GOT3 (cell line): ENCODE measurements around the gene SEC22A.

Experiments used
- DNase-seq: peaks from one replicate; lab custom pipeline; 2025; ENCODE audit warnings: mixed read lengths; lab: John Stamatoyannopoulos, UW

Gene SEC22A

GRCh38 chr3:123307064-123307463, 105.3 kb downstream of the SEC22A start:
- no peak for DNase-seq

GRCh38 chr3:123310186-123310585, 108.4 kb downstream of the SEC22A start:
- no peak for DNase-seq

- DNase-seq: no peak
These were observed 109.0 kb downstream of the SEC22A start for GRCh38 chr3:123310741-123311140.

GRCh38 chr3:123311201-123311600, 109.5 kb downstream of the SEC22A start:
- no peak for DNase-seq

GRCh38 chr3:123312331-123313265, 110.9 kb downstream of the SEC22A start:
- DNase-seq: no peak

- DNase-seq: no peak
These were observed 112.1 kb downstream of the SEC22A start for GRCh38 chr3:123313889-123314288.

GRCh38 chr3:123314359-123315270, 112.9 kb downstream of the SEC22A start:
- no peak for DNase-seq

- DNase-seq: no peak
These were observed 113.5 kb downstream of the SEC22A start for GRCh38 chr3:123315271-123315595.

- no peak for DNase-seq
These were observed 116.0 kb downstream of the SEC22A start for GRCh38 chr3:123317716-123318115.

- no peak for DNase-seq
These were observed 116.6 kb downstream of the SEC22A start for GRCh38 chr3:123318374-123318773.

- DNase-seq: no peak
These were observed 118.0 kb downstream of the SEC22A start for GRCh38 chr3:123319760-123320159.

- DNase-seq: no peak
These were observed 118.5 kb downstream of the SEC22A start for GRCh38 chr3:123320221-123320620.

- no peak for DNase-seq
These were observed 120.1 kb downstream of the SEC22A start for GRCh38 chr3:123321806-123322205.

GRCh38 chr3:123322866-123323265, 121.1 kb downstream of the SEC22A start:
- DNase-seq: no peak
